22Rv1 (cell line): ENCODE measurements around the gene PAPOLB.

ENCODE experiments used
- H3K27ac ChIP-seq: fragments of 450-650 bp; 2 replicates; pipeline ENCODE4 v1.5.1; 2017
- CTCF ChIP-seq: fragments of 450-650 bp; IDR thresholded peaks from 2 replicates; pipeline ENCODE4 v1.5.1; 2017; ENCODE audit warnings: mild to moderate bottlenecking
- ZFX ChIP-seq: fragments of 450-650 bp; IDR thresholded peaks from 2 replicates; pipeline ENCODE4 v1.6.1; 2017; ENCODE audit warnings: antibody characterized with exemption, borderline replicate concordance

PAPOLB gene

GRCh38 chr7:4851459-4852422 lies 10.1 kb downstream of the PAPOLB start:
- no peak for TF ChIP-seq CTCF
- TF ChIP-seq ZFX: no peak
- H3K27ac ChIP-seq: no peak overlapping the region

GRCh38 chr7:4850262-4850795 lies 11.5 kb downstream of the PAPOLB start:
- no peak overlapping the region for H3K27ac ChIP-seq
- TF ChIP-seq CTCF (no peak), ZFX (no peak)

GRCh38 chr7:4849390-4849789 lies 12.4 kb downstream of the PAPOLB start:
- no peak overlapping the region for H3K27ac ChIP-seq
- TF ChIP-seq ZFX (no peak), CTCF (peak; percentile 68)

GRCh38 chr7:4845740-4846142 lies 16.1 kb downstream of the PAPOLB start:
- TF ChIP-seq ZFX: no peak
- peak; percentile 93 for TF ChIP-seq CTCF

GRCh38 chr7:4842319-4843064 lies 19.3 kb downstream of the PAPOLB start:
- H3K27ac ChIP-seq: no peak overlapping the region
- TF ChIP-seq CTCF (no peak), ZFX (no peak)

More at GRCh38 chr7:4845740-4846142, 16.1 kb downstream of the PAPOLB start:
- no peak overlapping the region for H3K27ac ChIP-seq

- no peak overlapping the region for H3K27ac ChIP-seq
- no peak for TF ChIP-seq CTCF
- no peak for TF ChIP-seq ZFX
Observed at GRCh38 chr7:4841836-4842235, 20.0 kb downstream of the PAPOLB start.
